ENCODE measurements around the gene CBARP. TPM values are rescaled to one million over a fixed set of nuclear protein-coding genes. Genes with fewer than 3 reads are reported as not detected.

The CBARP gene
- total and polyA plus RNA-seq, 2 of the 13 experiments (the other 11 are each of a cell fraction or from before 2014, with no cell fraction given) = 1.2 to 1.4 TPM

DNA sequence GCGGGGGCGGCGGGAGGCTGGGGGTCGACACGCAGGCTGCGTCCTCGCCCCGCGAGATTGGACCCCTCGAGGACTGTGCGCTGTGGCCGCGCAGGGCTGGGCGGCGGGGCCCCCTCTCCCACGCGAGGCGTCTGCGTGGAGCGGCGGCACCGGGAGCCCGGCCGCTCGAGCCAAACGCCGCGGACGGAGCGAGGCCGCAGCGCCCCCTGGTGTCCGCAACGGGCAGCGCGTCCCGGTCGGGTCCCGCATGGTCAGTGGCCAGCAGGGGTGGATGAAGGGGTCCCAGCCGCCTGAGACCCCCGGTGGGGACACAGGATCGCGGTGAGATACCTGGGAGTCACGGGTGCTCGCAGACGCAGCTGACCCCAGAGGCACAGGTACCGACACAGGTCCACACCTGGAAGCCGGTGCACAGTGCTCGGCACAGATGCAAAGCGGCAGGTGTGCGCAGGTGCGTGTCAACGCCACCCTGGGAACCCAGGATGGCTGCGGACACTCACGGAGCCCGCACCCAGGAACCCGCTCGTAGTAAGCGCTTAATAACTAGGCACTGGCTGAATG, 29.2 kb upstream of the CBARP start (continued):
- TF ChIP-seq SOX6 (IDR thresholded peaks at IDR 0.05) = no peak
- TF ChIP-seq SOX6 (CRISPR knock-in tag; IDR thresholded peaks at IDR 0.05) = 0 out of 2 replicates have a peak, but pooled peaks have one; percentile 22
- no peak for TF ChIP-seq MTA3 (CRISPR knock-in tag; IDR thresholded peaks at IDR 0.05)
- TF ChIP-seq KLF9 (CRISPR knock-in tag; IDR thresholded peaks at IDR 0.05; ENCODE audit: low read depth) = no peak
- 0 out of 2 replicates have a peak, but pooled peaks have one; percentile 35 for TF ChIP-seq ZFX (CRISPR knock-in tag; IDR thresholded peaks at IDR 0.05; ENCODE audit: low read depth)
- TF ChIP-seq ZNF431 (CRISPR knock-in tag; IDR thresholded peaks at IDR 0.05; ENCODE audit: borderline replicate concordance, low read depth) = 0 out of 2 replicates have a peak, but pooled peaks have one; percentile 24
- no peak for TF ChIP-seq ZNF670 (CRISPR knock-in tag; IDR thresholded peaks at IDR 0.05; ENCODE audit: borderline replicate concordance)
- TF ChIP-seq, protein P1, sequence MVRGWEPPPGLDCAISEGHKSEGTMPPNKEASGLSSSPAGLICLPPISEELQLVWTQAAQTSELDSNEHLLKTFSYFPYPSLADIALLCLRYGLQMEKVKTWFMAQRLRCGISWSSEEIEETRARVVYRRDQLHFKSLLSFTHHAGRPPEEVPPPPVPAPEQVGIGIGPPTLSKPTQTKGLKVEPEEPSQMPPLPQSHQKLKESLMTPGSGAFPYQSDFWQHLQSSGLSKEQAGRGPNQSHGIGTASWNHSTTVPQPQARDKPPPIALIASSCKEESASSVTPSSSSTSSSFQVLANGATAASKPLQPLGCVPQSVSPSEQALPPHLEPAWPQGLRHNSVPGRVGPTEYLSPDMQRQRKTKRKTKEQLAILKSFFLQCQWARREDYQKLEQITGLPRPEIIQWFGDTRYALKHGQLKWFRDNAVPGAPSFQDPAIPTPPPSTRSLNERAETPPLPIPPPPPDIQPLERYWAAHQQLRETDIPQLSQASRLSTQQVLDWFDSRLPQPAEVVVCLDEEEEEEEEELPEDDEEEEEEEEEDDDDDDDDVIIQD (CRISPR knock-in tag; IDR thresholded peaks at IDR 0.05; ENCODE audit: low read depth) = no peak
- TF ChIP-seq, protein P2, sequence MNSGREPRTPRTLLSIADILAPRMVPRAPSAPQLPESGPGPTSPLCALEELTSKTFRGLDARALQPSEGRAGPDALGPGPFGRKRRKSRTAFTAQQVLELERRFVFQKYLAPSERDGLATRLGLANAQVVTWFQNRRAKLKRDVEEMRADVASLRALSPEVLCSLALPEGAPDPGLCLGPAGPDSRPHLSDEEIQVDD (CRISPR knock-in tag; IDR thresholded peaks at IDR 0.05; ENCODE audit: borderline replicate concordance) = no peak
- no peak for TF ChIP-seq RBAK (CRISPR knock-in tag; IDR thresholded peaks at IDR 0.05)
- TF ChIP-seq ZNF780A (CRISPR knock-in tag; IDR thresholded peaks at IDR 0.05) = no peak
- TF ChIP-seq RCOR2 (CRISPR knock-in tag; IDR thresholded peaks at IDR 0.05) = no peak
- TF ChIP-seq ZNF615 (CRISPR knock-in tag; IDR thresholded peaks at IDR 0.05; ENCODE audit: borderline replicate concordance) = no peak
- TF ChIP-seq SETDB1 (CRISPR knock-in tag; IDR thresholded peaks at IDR 0.05; ENCODE audit: borderline replicate concordance) = no peak
- no peak for TF ChIP-seq ZNF747 (CRISPR knock-in tag; IDR thresholded peaks at IDR 0.05; ENCODE audit: borderline replicate concordance)
- peak; percentile 91; the same call in 1 of the 2 replicates for TF ChIP-seq ZNF235 (CRISPR knock-in tag; IDR thresholded peaks at IDR 0.05; ENCODE audit: borderline replicate concordance)
- TF ChIP-seq ZNF563 (CRISPR knock-in tag; IDR thresholded peaks at IDR 0.05) = 0 out of 2 replicates have a peak, but pooled peaks have one; percentile 23
- TF ChIP-seq HOXA7 (CRISPR knock-in tag; IDR thresholded peaks at IDR 0.05) = no peak
- TF ChIP-seq SMYD3 (CRISPR knock-in tag; IDR thresholded peaks at IDR 0.05) = no peak
- TF ChIP-seq MXI1 (IDR thresholded peaks at IDR 0.05; ENCODE audit: borderline replicate concordance, low read depth, low read length) = no peak; the same call in 2 of the 3 replicates
- TF ChIP-seq, protein P3, sequence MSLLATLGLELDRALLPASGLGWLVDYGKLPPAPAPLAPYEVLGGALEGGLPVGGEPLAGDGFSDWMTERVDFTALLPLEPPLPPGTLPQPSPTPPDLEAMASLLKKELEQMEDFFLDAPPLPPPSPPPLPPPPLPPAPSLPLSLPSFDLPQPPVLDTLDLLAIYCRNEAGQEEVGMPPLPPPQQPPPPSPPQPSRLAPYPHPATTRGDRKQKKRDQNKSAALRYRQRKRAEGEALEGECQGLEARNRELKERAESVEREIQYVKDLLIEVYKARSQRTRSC (CRISPR knock-in tag; IDR thresholded peaks at IDR 0.05; ENCODE audit: low read depth) = no peak
- TF ChIP-seq ZNF619 (CRISPR knock-in tag; IDR thresholded peaks at IDR 0.05) = no peak
- no peak for TF ChIP-seq ZNF761 (CRISPR knock-in tag; conservative IDR thresholded peaks at IDR 0.05)
- no peak for TF ChIP-seq SIX4 (CRISPR knock-in tag; IDR thresholded peaks at IDR 0.05)
- TF ChIP-seq, protein P4, sequence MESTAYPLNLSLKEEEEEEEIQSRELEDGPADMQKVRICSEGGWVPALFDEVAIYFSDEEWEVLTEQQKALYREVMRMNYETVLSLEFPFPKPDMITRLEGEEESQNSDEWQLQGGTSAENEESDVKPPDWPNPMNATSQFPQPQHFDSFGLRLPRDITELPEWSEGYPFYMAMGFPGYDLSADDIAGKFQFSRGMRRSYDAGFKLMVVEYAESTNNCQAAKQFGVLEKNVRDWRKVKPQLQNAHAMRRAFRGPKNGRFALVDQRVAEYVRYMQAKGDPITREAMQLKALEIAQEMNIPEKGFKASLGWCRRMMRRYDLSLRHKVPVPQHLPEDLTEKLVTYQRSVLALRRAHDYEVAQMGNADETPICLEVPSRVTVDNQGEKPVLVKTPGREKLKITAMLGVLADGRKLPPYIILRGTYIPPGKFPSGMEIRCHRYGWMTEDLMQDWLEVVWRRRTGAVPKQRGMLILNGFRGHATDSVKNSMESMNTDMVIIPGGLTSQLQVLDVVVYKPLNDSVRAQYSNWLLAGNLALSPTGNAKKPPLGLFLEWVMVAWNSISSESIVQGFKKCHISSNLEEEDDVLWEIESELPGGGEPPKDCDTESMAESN (CRISPR knock-in tag; conservative IDR thresholded peaks at IDR 0.05) = 0 out of 2 replicates have a peak, but pooled peaks have one; percentile 24
